GM12865 (cell line): Measurements from ENCODE around the gene CCDC71L.
"Not testable (repeated sequence)": the region's sequence is repeated elsewhere in the genome, so short reads cannot be mapped to it uniquely, and the experiment has no call there.

Experiments used
- DNase-seq: peaks from one replicate; pipeline ENCODE4 v3.0.0; 2010; ENCODE audit warnings: low read depth
- H3K4me3 ChIP-seq: 2 replicates; pipeline ENCODE4 v1.5.1; 2011; ENCODE audit warnings: mild to moderate bottlenecking, low read depth, low read length, control low read depth
- TF ChIP-seq, protein P1 (sequence below): IDR thresholded peaks from 2 replicates; pipeline ENCODE4 v1.5.1; 2011; ENCODE audit warnings: low read length, control low read depth, low read depth, inconsistent platforms; ENCODE audit not compliant: insufficient read depth; ENCODE audit errors: missing control alignments

Gene CCDC71L

GRCh38 chr7:106681815-106682495 is 21.0 kb upstream of the CCDC71L start:
- TF ChIP-seq, protein P1, sequence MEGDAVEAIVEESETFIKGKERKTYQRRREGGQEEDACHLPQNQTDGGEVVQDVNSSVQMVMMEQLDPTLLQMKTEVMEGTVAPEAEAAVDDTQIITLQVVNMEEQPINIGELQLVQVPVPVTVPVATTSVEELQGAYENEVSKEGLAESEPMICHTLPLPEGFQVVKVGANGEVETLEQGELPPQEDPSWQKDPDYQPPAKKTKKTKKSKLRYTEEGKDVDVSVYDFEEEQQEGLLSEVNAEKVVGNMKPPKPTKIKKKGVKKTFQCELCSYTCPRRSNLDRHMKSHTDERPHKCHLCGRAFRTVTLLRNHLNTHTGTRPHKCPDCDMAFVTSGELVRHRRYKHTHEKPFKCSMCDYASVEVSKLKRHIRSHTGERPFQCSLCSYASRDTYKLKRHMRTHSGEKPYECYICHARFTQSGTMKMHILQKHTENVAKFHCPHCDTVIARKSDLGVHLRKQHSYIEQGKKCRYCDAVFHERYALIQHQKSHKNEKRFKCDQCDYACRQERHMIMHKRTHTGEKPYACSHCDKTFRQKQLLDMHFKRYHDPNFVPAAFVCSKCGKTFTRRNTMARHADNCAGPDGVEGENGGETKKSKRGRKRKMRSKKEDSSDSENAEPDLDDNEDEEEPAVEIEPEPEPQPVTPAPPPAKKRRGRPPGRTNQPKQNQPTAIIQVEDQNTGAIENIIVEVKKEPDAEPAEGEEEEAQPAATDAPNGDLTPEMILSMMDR, result no peak
- no peak for DNase-seq
- no peak overlapping the region for H3K4me3 ChIP-seq

DNA sequence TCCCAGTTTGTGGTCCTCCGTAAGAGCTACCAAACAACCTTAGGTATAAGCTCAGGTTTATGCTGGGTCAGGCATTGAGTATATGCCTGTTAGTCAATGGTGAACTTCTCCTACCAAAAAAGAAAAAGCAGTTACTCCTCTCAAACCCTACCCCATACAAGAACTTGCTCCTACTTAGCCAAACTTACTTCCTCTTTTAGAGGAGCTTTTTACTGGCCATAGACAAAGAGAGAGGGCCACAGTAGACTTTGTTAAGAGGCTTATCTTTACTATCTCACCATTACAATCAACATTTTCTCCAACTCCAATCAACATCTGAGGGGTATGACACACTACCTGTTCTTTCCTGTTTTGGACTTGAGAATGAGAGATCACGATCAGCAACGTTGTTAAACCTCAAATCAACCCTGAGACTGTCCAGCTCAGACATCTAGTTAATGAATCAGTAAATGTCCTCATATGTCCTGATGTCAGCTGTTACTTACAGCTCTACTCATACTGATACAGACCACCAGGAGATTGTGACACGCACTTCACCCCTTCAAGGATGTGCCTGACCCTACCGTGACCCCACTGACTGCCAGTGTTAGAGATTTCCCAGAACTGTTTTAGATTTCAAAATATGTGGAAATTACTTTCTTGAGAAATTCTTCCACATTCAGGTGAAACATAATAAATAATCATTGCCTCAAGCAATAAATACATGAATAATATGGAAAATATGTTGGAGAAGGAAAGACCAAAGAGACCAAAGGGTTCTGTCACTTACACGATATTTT is 18.4 kb upstream of the CCDC71L start:
- TF ChIP-seq, protein P1, result no peak
- peak; percentile 30 for DNase-seq
- no peak overlapping the region for H3K4me3 ChIP-seq

DNA sequence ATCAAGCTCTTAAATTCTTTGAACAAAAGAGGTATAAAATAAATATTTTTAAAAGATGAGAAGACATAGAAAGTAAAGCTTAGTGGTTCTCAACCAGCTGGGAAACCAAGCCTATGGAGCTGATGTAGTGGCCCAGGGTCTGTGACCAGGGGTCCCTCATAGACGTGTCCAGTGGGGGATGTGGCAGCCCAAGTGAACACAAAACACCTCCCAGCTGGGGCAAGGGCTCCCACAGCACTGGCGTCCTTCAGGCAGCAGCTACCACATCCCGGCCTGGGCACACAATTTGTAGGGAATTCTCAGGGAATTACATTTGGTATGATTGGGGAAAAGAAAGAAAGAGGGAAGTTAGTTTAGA is 17.8 kb upstream of the CCDC71L start:
- TF ChIP-seq, protein P1, result no peak
- no peak overlapping the region for H3K4me3 ChIP-seq
- DNase-seq, result no peak

- DNase-seq, H3K4me3 ChIP-seq: not testable (repeated sequence)
Measured at GRCh38 chr7:106676506-106676905, 15.5 kb upstream of the CCDC71L start.

DNA sequence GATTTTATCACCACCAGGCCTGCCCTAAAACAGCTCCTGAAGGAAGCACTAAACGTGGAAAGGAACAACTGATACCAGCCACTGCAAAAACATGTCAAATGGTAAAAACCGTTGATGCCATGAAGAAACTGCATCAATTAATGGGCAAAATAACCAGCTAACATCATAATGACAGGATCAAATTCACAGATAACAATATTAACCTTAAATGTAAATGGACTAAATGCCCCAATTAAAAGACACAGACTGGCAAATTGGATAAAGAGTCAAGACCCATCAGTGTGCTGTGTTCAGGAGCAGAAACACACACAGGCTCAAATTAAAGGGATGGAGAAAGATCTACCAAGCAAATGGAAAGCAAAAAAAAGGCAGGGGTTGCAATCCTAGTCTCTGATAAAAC is 12.7 kb upstream of the CCDC71L start:
- not testable (repeated sequence) for H3K4me3 ChIP-seq

GRCh38 chr7:106671930-106672329 is 11.0 kb upstream of the CCDC71L start:
- DNase-seq, H3K4me3 ChIP-seq: not testable (repeated sequence)

More for the DNA sequence above, 12.7 kb upstream of the CCDC71L start:
- DNase-seq, result not testable (repeated sequence)

GRCh38 chr7:106671160-106671559 is 10.2 kb upstream of the CCDC71L start:
- H3K4me3 ChIP-seq, result no peak overlapping the region
- TF ChIP-seq, protein P1, result no peak
- no peak for DNase-seq

DNA sequence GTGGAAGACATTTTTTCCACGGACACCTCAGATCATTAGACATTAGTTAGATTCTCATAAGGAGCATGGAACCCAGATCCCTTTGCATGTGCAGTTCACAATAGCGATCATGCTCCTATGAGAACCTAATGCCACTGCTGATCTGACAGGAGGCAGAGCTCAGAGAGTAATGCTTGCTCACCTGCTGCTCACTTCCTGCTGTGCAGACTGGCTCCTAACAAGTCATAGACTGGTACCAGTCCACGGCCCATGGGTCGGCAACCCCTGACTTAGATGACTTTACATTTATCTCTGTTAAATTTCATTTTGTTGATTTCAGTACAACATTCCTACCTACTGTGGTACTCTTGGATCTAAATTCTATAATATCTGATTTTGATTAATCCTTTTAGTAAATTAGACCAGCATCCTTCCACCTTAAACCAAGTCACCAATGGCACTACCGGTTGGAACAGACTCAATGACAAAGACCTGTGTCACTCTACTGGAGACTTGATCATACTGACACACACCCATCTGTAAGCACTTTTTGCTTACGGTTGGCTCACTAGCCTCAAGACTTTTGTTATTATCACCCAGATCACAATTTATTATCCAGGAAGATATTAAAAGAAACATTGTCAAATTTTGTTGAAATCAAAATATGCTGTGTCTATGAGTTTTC is 8.0 kb upstream of the CCDC71L start:
- DNase-seq, result no peak
- TF ChIP-seq, protein P1, result no peak
- H3K4me3 ChIP-seq, result no peak overlapping the region
